ENCODE measurements around the gene EPS15. TPM values are rescaled to one million over a fixed set of nuclear protein-coding genes. Genes with fewer than 3 reads are reported as not detected.
"Not testable (repeated sequence)": the region's sequence is repeated elsewhere in the genome, so short reads cannot be mapped to it uniquely, and the experiment has no call there.

Gene EPS15
- polyA plus RNA-seq, 5 donors = 36.0 to 63.1 (median 54.0) TPM

- DNase-seq = no peak
Observed at GRCh38 chr1:51432146-51432545, 86.9 kb downstream of the EPS15 start.

DNA sequence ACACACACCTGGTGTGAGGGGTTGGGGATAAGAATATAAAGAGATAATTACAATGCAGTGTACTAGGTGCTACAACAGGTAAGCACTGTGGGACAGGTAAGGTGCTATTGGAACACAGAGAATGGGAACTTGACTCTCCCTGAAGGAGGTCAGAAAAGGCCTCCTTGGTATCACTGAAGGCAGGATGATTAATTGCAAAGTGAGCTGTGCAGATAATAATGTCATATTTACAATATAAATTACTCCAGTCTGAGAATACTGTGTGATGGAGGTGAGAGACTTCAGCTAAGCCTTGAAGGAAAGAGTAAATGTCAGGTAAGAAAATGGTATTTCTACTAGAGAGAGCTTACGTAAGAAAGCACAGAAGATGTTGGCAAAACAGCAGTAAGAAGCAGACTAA, 91.6 kb downstream of the EPS15 start:
- DNase-seq = no peak

- no peak for DNase-seq
Observed at GRCh38 chr1:51425955-51426354, 93.1 kb downstream of the EPS15 start.

DNA sequence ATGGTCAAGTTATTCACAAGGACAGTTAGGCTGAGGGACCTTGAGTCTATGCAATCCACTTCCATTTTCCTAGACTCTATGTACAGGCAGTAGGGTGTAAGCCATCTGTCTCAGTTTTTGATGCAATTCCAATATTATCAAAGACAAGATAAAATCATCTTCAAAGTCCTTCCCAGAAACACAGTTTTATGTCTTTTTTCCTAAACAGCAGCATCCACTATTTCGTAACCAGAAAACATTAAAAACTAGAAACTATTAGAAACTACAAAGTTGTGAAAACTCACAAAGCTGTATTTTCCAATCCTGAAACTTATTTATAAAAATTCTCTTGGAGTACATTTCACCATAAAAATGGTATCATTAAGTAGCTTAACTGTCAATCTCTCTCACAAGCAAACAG, 93.8 kb downstream of the EPS15 start:
- no peak for DNase-seq

DNA sequence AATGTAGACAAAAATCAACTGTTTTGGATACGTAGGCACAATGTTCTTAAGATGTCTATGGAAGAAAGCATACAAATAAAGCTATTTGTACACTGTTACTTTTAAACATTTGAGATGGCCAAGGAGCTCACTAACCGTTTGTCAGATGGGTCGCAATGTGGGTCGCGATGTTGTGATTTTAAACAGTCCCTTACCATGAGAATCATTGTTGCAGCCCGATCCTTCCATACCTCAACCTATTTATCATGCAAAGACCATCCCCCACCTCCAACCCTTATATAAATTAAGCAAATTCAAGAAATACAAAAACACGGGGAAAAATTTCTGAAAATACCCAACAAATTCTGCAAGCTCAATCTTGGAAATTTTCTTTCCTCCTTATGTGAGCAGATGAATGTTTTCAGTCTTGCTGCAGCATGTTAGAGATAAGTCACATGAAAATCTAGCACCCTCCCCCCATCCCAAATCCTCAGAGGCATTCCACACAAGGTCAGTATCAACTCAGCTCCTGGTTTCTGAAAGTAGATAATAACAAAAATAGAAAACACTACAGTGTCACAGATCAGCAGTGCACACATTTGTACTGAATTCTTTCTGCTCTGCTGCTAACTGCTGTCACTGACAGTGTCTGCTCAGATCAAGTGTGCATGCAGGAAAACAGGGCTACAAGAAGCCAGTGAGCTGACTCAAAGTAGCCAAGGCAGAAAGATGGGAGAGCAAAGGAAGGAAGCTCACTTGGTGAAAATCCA, 95.8 kb downstream of the EPS15 start:
- DNase-seq = no peak

DNA sequence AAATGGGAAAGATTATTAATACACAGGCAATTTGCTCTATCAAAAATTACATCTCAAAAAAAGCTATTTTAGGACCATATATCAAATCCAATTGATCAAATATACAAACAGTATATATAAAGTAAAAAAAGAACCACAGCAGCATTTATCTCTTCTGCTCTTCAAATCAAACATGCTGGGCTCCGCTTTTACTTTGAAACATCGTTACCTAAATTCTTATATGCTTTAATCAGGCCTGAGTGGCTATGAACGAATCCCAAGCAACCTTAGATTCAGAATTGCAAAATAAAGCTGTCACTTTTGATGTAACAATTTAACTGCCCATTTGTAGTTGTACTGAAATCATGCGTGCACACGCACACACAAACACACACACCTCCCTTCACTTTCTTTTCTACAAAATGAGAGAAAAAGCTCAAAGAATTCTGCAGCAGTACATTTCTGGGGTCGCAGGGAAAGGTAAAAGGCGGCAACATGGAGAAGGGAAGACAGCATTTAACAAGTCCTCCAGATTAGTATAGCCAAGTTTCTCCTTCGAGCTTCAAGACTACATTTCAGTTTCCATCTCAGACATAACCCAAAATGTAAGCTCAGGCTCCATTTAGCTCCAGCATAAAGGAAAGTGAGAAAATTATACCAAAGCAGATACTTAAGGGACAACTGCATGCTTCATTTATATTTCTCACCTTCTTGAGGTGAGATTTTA, 96.5 kb downstream of the EPS15 start:
- no peak for DNase-seq

- DNase-seq = peak; percentile 70 to 82
Observed at GRCh38 chr1:51421964-51422363, 97.1 kb downstream of the EPS15 start.

DNA sequence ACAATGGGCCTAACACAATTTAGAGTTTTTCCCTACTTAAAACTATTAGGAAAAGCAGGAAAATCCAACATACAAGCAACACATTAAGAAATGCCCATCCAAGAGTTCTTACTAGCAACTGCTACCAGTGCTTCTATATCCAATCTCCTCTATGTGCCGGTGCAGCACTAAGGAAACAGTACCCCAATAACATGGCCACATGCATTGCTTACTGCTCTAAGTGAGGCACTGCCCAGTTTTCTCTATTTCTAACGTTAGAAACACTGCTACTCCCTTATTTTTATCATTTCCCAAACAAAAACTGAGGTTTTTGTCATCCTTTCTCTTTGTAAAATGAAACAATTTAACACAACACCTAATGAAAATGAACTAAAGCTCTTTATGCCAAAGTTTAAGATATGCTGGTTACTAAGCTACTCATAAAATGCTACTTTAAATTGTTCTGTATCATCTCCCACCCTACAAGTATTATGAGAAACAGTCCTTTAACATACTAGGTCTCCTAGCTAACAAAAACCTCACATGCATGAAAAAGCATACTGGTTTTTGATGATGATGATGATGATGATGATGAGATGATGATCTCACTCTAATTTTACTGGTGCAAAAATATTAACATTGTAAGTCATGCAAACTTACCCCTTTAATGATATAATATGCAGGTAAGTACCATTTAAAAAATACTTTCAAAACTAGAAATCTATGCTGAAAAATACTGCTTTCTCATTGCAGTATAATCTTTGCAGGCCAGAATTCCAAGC, 98.0 kb downstream of the EPS15 start:
- DNase-seq = no peak

- no peak for DNase-seq
Observed at GRCh38 chr1:51418384-51418959, 100.6 kb downstream of the EPS15 start.

GRCh38 chr1:51417496-51418383, 101.3 kb downstream of the EPS15 start:
- DNase-seq = no peak

DNA sequence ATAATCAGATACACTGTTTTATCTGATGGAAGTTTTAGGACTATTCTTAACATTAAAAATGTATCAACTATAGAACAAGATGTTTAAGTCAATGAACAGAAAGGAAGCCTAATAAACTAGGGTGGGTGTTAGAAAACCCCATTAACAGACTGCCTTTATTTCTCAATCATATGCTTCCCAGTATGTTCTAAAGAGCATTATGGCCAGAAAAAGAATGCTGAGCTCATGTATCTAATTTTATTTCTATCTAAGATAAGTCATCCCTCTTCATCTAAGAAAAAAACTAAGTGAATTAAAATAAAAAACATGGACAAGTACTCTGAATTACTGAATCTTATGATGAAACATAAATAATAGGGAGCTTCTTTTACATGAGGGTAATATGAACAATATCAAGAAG, 102.2 kb downstream of the EPS15 start:
- DNase-seq = no peak

DNA sequence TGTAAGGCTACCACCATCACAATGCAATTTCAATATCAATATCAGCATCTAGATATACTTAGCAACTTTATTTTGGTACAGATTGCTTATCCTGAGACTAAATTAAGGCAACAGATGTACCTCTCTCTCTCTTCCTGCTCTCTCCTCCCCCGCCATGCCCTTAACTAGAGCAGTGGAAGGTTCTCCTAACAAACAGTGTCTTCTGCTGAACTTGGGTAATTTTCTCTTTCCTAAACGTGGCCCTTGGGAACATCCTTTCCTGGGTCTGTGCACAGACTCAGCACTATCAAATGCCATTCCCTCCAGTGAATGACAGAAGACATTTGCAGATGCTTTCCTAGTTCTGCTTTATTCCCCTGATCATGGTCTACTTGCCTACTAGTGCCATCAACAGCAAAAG, 103.1 kb downstream of the EPS15 start:
- no peak for DNase-seq

- no peak for DNase-seq
Observed at GRCh38 chr1:51414811-51415210, 104.3 kb downstream of the EPS15 start.

GRCh38 chr1:51411820-51412219, 107.2 kb downstream of the EPS15 start:
- not testable (repeated sequence) for DNase-seq

- DNase-seq = no peak
Observed at GRCh38 chr1:51410568-51411460, 108.3 kb downstream of the EPS15 start.

DNA sequence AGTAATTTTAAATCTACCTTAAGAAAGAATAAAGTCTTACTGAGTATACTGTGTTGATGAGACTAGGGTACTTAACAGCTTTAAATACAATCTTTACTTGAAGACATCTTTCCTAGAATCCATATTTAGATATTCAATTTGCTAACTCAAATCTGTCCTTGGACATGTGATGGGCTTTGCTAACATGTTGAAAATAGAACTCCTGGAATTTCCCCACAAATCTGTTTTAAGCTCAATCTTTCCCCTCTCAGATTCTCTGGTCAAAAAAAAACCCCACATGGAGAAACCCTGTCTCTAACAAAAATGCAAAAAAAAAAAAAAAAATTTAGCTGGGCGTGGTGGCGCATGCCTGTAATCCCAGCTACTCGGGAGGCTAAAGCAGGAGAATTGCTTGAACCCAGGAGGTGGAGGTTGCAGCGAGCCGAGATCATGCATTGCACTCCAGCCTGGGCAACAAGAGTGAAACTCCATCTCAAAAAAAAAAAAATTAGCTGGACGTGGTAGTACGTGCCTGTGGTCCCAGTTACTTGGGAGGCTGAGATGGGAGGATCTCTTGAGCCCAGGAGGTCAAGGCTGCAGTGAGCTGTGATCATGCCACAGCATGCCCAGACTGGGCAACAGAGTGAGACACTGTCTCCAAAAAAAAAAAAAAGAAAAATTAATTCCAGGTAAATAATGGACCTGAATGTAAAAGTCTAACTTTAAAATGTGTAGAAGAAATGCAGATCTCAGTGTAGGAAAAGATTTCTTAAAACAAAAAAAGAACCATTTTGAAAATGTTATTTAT, 109.1 kb downstream of the EPS15 start:
- not testable (repeated sequence) for DNase-seq

DNA sequence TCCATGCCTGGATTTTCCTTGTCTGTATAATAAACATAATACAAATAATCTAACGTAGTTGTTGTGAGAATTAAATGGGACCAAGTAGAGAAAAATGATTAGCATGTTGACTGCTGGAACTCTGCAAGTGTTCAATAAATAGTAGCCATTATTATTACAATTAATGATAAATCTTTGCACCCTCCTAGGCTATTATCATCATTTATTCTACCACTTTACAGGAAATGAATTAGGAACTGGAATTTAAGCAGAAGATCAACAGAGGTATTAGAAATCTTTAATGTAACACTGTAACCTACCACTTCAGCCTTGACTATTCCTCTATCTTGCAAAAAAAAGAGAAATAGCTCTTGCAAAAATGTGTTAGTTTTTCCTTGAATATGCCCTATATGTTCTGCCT, 126.8 kb downstream of the EPS15 start:
- no peak for DNase-seq

DNA sequence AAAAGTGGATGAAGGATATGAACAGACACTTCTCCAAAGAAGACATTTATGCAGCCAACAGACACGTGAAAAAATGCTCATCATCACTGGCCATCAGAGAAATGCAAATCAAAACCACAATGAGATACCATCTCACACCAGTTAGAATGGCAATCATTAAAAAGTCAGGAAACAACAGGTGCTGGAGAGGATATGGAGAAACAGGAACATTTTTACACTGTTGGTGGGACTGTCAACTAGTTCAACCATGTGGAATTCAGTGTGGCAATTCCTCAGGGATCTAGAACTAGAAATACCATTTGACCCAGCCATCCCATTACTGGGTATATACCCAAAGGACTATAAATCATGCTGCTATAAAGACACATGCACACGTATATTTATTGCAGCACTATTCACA, 128.4 kb downstream of the EPS15 start:
- DNase-seq = not testable (repeated sequence)

DNA sequence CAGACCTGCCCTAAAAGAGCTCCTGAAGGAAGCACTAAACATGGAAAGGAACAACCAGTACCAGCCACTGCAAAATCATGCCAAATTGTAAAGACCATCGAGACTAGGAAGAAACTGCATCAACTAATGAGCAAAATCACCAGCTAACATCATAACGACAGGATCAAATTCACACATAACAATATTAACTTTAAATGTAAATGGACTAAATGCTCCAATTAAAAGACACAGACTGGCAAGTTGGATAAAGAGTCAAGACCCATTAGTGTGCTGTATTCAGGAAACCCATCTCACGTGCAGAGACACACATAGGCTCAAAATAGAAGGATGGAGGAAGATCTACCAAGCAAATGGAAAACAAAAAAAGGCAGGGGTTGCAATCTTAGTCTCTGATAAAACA, 131.8 kb downstream of the EPS15 start:
- DNase-seq = not testable (repeated sequence)

Data from right lung (tissue), 5 donors.